Caco-2 (cell line): Measurements from ENCODE around the gene ITIH3. TPM values are rescaled to one million over a fixed set of nuclear protein-coding genes. Genes with fewer than 3 reads are reported as not detected.

ENCODE experiments used
- BruUV-seq: library from RNA; stranded (reverse); fragments of 400-500 nt; replicated peaks from 2 replicates; lab custom pipeline; 2021; lab: Mats Ljungman, UMichigan
- CTCF ChIA-PET: fragments of 300-600 bp; sonication (Branson Sonifier 250); formaldehyde crosslinking; loops from one replicate; lab custom pipeline; 2022; ENCODE audit warnings: antibody characterized with exemption; lab: Charles Lee
- POLR2A ChIA-PET: fragments of 300-600 bp; sonication (Branson Sonifier 250); formaldehyde crosslinking; loops from one replicate; lab custom pipeline; 2022; ENCODE audit warnings: antibody characterized with exemption; lab: Charles Lee
- DNase-seq, 2 experiments: peaks; one replicate each; pipeline versions ENCODE4 v3.0.0 to v3.0.0-alpha.2; 2020 to 2022
- H3K27me3 ChIP-seq: replicated peaks from 2 replicates; pipeline ENCODE4 v1.6.0; 2011; ENCODE audit warnings: low read length; ENCODE audit not compliant: control insufficient read depth, insufficient read depth
- H3K36me3 ChIP-seq: 2 replicates; pipeline ENCODE4 v1.5.1; 2011; ENCODE audit warnings: low read length; ENCODE audit not compliant: control insufficient read depth, insufficient read depth
- H3K4me1 ChIP-seq: fragments of 250-450 bp; sonication (Bioruptor Pico); 2 replicates; pipeline ENCODE4 v1.5.1; 2020; ENCODE audit warnings: mild to moderate bottlenecking
- H3K4me3 ChIP-seq: 2 replicates; pipeline ENCODE4 v1.5.1; 2011; ENCODE audit warnings: low read depth, mild to moderate bottlenecking, control low read depth, low read length
- H3K9me3 ChIP-seq: fragments of 250-450 bp; sonication (Bioruptor Pico); 2 replicates; pipeline ENCODE4 v1.5.1; 2020; ENCODE audit warnings: mild to moderate bottlenecking, moderate library complexity
- H3K27ac Mint-ChIP-seq: one replicate; pipeline ENCODE4 v1.8.0; 2022; ENCODE audit warnings: mixed read lengths; ENCODE audit not compliant: unreplicated experiment
- H3K27me3 Mint-ChIP-seq: one replicate; pipeline ENCODE4 v1.8.0; 2022; ENCODE audit warnings: mixed read lengths; ENCODE audit not compliant: insufficient read depth, unreplicated experiment
- H3K36me3 Mint-ChIP-seq: one replicate; pipeline ENCODE4 v1.8.0; 2022; ENCODE audit warnings: mild to moderate bottlenecking, mixed read lengths; ENCODE audit not compliant: insufficient read depth, unreplicated experiment
- H3K4me1 Mint-ChIP-seq: one replicate; pipeline ENCODE4 v1.8.0; 2022; ENCODE audit warnings: low read depth, mixed read lengths; ENCODE audit not compliant: unreplicated experiment
- H3K4me3 Mint-ChIP-seq: one replicate; pipeline ENCODE4 v1.8.0; 2022; ENCODE audit warnings: mild to moderate bottlenecking, moderate library complexity, mixed read lengths; ENCODE audit not compliant: unreplicated experiment
- H3K9me3 Mint-ChIP-seq: one replicate; pipeline ENCODE4 v1.8.0; 2022; ENCODE audit warnings: mixed read lengths; ENCODE audit not compliant: unreplicated experiment
- intact Hi-C: fragments of 100-400 bp; cut with micrococcal nuclease; formaldehyde crosslinking; loops from one replicate; pipeline ENCODE4 v1.10.0; 2022; ENCODE audit not compliant: unreplicated experiment
- total RNA-seq: library from RNA; stranded (reverse); gene quantifications from 2 replicates; pipeline ENCODE4 v1.2.3, GENCODE V29; 2022
- TF ChIP-seq, protein P1 (sequence below), 2 experiments: fragments of 200-600 bp in 1 of 2; IDR thresholded peaks; 1 replicate in 1 of 2; 2 replicates in 1 of 2; pipeline versions ENCODE4 v1.5.1 to v1.8.0; 2011 to 2022; ENCODE audit warnings: antibody characterized with exemption in 1 of 2, control low read depth in 1 of 2, inconsistent platforms in 1 of 2, low read depth in 1 of 2, low read length in 1 of 2, mild to moderate bottlenecking in 1 of 2, moderate library complexity in 1 of 2; ENCODE audit not compliant: insufficient read depth in 1 of 2, severe bottlenecking in 1 of 2, unreplicated experiment in 1 of 2

Gene ITIH3
- total RNA-seq, 1 experiment from 2014 or later = 0.27 TPM

DNA sequence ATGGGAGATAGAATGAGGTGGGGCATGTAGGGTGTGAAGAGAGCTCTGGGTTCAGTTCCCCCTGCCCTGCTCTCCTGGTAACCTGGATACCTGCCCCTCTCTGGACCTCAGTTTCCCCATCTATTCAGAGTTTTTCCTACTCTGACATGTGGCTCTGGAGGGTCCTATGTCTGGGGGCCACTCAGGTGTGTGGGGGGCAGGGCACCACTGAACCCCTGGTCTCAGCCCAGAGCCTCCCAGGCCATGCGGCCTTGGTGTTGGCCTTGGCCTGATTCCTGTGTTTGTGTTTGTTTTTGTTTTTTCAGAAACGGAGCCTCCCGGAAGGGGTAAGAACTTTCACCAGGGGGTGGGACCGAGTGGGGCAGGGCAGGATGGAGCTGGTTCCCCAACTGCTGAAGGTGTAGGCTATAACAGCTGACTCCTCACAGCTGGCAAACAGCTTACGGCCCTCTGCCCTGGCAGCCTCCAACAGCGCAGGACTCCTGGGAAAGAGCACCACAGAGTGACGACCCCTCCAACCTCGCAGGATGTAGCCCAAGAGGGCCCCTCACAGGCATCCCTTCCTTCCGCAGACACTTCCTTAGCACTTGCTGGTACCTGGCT lies 803 bp downstream of the ITIH3 start:
- no peak overlapping the region for H3K27ac Mint-ChIP-seq

DNA sequence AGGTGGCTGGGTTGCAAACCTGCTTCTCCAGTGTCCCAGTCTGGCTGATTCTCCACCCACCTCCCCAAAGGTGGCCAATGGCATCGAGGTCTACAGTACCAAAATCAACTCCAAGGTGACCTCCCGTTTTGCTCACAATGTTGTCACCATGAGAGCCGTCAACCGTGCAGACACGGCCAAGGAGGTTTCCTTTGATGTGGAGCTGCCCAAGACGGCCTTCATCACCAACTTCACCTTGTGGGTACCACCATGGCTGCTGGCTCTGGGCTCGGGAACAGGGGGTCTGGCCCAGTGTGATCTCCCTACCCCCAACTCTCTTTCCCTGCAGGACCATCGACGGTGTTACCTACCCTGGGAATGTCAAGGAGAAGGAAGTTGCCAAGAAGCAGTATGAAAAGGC lies 1.8 kb downstream of the ITIH3 start:
- CTCF ChIA-PET = no interaction called here

More for the DNA sequence above, 803 bp downstream of the ITIH3 start:
- Histone ChIP-seq H3K4me1 (no peaks in the 10 kb centered on the region), H3K27me3 (no peaks in the 10 kb centered on the region), H3K4me3 (no peak overlapping the region), H3K9me3 (no peaks in the 10 kb centered on the region), H3K36me3 (no peaks in the 10 kb centered on the region)
- intact Hi-C loops = no loop called here
- CTCF ChIA-PET = no interaction called here
- no peak for DNase-seq
- H3K9me3 Mint-ChIP-seq = no peaks in the 10 kb centered on the region
- no peaks in the 10 kb centered on the region for H3K27me3 Mint-ChIP-seq
- no peak overlapping the region for H3K4me3 Mint-ChIP-seq
- H3K4me1 Mint-ChIP-seq = no peaks in the 10 kb centered on the region
- TF ChIP-seq, protein P1, sequence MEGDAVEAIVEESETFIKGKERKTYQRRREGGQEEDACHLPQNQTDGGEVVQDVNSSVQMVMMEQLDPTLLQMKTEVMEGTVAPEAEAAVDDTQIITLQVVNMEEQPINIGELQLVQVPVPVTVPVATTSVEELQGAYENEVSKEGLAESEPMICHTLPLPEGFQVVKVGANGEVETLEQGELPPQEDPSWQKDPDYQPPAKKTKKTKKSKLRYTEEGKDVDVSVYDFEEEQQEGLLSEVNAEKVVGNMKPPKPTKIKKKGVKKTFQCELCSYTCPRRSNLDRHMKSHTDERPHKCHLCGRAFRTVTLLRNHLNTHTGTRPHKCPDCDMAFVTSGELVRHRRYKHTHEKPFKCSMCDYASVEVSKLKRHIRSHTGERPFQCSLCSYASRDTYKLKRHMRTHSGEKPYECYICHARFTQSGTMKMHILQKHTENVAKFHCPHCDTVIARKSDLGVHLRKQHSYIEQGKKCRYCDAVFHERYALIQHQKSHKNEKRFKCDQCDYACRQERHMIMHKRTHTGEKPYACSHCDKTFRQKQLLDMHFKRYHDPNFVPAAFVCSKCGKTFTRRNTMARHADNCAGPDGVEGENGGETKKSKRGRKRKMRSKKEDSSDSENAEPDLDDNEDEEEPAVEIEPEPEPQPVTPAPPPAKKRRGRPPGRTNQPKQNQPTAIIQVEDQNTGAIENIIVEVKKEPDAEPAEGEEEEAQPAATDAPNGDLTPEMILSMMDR (IDR thresholded peaks at IDR 0.05; ENCODE audit: insufficient read depth in 1 of 2, low read depth in 1 of 2, low read length in 1 of 2, severe bottlenecking in 1 of 2, unreplicated experiment in 1 of 2) = no peak
- H3K36me3 Mint-ChIP-seq = no peaks in the 10 kb centered on the region
- BruUV-seq = no TSS peak
- POLR2A ChIA-PET = no interaction called here

DNA sequence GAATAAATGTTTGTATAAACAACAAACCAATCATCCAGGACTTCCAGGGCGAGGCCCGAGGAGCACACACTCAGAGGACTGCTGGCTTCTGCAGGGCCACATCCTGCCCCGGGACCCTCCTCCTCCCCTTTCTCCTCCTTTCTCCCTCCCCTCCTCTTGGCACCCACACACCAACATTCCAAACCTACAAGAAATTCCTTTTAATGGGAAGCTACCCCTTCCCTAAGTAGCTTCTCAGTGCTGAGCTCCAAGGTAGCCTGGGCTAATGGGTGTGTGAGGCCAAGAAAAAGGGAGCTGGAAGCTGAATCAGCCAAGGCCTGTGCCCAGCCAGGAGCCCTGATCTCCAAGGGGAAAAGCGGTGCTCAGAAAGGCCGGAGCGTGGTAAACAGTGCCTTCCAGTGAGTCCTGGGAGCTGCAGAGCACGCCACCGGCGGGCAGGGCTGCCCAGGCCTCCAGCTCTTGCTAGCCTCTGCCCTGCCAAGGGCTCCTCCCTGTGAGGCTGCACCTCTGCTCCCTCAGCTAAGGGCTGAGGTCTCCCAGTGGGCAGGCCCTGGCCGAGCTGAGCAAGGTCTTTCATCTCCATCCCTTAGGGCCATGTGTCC lies 3.9 kb downstream of the ITIH3 start:
- BruUV-seq = no TSS peak
- Mint-ChIP-seq H3K27ac (no peak overlapping the region), H3K27me3 (no peaks in the 10 kb centered on the region), H3K4me1 (peaks cover 8% of the 10 kb centered on the region), H3K4me3 (no peak overlapping the region), H3K9me3 (no peaks in the 10 kb centered on the region), H3K36me3 (no peaks in the 10 kb centered on the region)
- no peaks in the 10 kb centered on the region for H3K27me3 ChIP-seq
- H3K36me3 ChIP-seq = no peaks in the 10 kb centered on the region
- no peak overlapping the region for H3K4me3 ChIP-seq
- TF ChIP-seq, protein P1 (IDR thresholded peaks at IDR 0.05; ENCODE audit: insufficient read depth in 1 of 2, low read depth in 1 of 2, low read length in 1 of 2, severe bottlenecking in 1 of 2, unreplicated experiment in 1 of 2) = no peak
- intact Hi-C loops = no loop called here
- no peaks in the 10 kb centered on the region for H3K9me3 ChIP-seq
- no peak for DNase-seq
- ChIA-PET POLR2A (no interaction called here), CTCF (interaction anchor here (0.8 to 0.9 kb wide), 2 partner anchors 15 to 18 kb away, joined by 3 to 5 read pairs; no protein-coding TSS in a partner anchor)
- no peaks in the 10 kb centered on the region for H3K4me1 ChIP-seq

More for the DNA sequence above, 1.8 kb downstream of the ITIH3 start:
- TF ChIP-seq, protein P1 (IDR thresholded peaks at IDR 0.05; ENCODE audit: insufficient read depth in 1 of 2, low read depth in 1 of 2, low read length in 1 of 2, severe bottlenecking in 1 of 2, unreplicated experiment in 1 of 2) = no peak
- H3K36me3 Mint-ChIP-seq = no peaks in the 10 kb centered on the region
- BruUV-seq = no TSS peak
- intact Hi-C loops = no loop called here
- Histone ChIP-seq H3K4me3 (no peak overlapping the region), H3K27me3 (no peaks in the 10 kb centered on the region), H3K36me3 (no peaks in the 10 kb centered on the region), H3K9me3 (no peaks in the 10 kb centered on the region), H3K4me1 (no peaks in the 10 kb centered on the region)
- H3K4me3 Mint-ChIP-seq = no peak overlapping the region
- no peak overlapping the region for H3K27ac Mint-ChIP-seq
- H3K4me1 Mint-ChIP-seq = peaks cover under 1% of the 10 kb centered on the region
- H3K9me3 Mint-ChIP-seq = no peaks in the 10 kb centered on the region
- DNase-seq = no peak
- no peaks in the 10 kb centered on the region for H3K27me3 Mint-ChIP-seq
- POLR2A ChIA-PET = no interaction called here
